Endothelial cell of umbilical vein (primary cell): ENCODE data around the gene NUCKS1. TPM values are rescaled to one million over a fixed set of nuclear protein-coding genes. Genes with fewer than 3 reads are reported as not detected.

Experiments used
- BruUV-seq: library from RNA; stranded (reverse); fragments of 400-500 nt; replicated peaks from 2 replicates; lab custom pipeline; 2021; lab: Mats Ljungman, UMichigan
- CTCF ChIA-PET: fragments of 300-600, 350-600 bp; sonication (Branson Sonifier 250); formaldehyde crosslinking; loops from one replicate; lab custom pipeline; 2021; ENCODE audit warnings: antibody characterized with exemption, inconsistent platforms; lab: Charles Lee
- POLR2A ChIA-PET: fragments of 300-600, 350-600 bp; sonication (Branson Sonifier 250); formaldehyde crosslinking; loops from one replicate; lab custom pipeline; 2021; ENCODE audit warnings: antibody characterized with exemption, inconsistent platforms; lab: Charles Lee
- DNase-seq: peaks from one replicate; pipeline ENCODE4 v3.0.0-alpha.2; 2011; ENCODE audit warnings: low read depth, low spot score
- FAIRE-seq: peaks from 2 replicates; lab custom pipeline; 2011; peaks lifted over from hg19 to GRCh38; lab: Jason Lieb, UNC
- H2AFZ ChIP-seq: 2 replicates; pipeline ENCODE4 v1.6.0; 2012; ENCODE audit warnings: low read depth, low read length, control low read depth, inconsistent platforms
- H3K27ac ChIP-seq: 2 replicates; pipeline ENCODE4 v1.5.1; 2011; ENCODE audit warnings: low read depth, mild to moderate bottlenecking, control low read depth, low read length, moderate library complexity; ENCODE audit not compliant: insufficient read depth
- H3K27me3 ChIP-seq, 2 experiments: 2 replicates each; pipeline versions ENCODE4 v1.6.0 to v1.6.1; 2011; ENCODE audit warnings: low read length in 2 of 2, mixed read lengths in 1 of 2; ENCODE audit not compliant: control insufficient read depth in 2 of 2, insufficient read depth in 2 of 2
- H3K36me3 ChIP-seq, 2 experiments: 2 replicates in 1 of 2; 3 replicates in 1 of 2; pipeline ENCODE4 v1.5.1; 2011; ENCODE audit warnings: low read length in 2 of 2, mild to moderate bottlenecking in 1 of 2, moderate library complexity in 1 of 2; ENCODE audit not compliant: control insufficient read depth in 2 of 2, insufficient read depth in 2 of 2; ENCODE audit errors: extremely low read depth in 1 of 2
- H3K4me1 ChIP-seq: 3 replicates; pipeline ENCODE4 v1.5.1; 2011; ENCODE audit warnings: mild to moderate bottlenecking, low read length; ENCODE audit not compliant: control insufficient read depth, insufficient read depth; ENCODE audit errors: extremely low read depth
- H3K4me2 ChIP-seq: 2 replicates; pipeline ENCODE4 v1.6.1; 2011; ENCODE audit warnings: low read length, control low read depth, mixed read lengths; ENCODE audit not compliant: insufficient read depth
- H3K4me3 ChIP-seq, 3 experiments: fragments of 200-600 bp in 1 of 3; sonication (generic), shearing (Covaris generic) in 1 of 3; replicated peaks in 1 of 3; 2 replicates each; pipeline ENCODE4 v1.5.1; 2011 to 2016; ENCODE audit warnings: control low read depth in 3 of 3, low read length in 3 of 3, mild to moderate bottlenecking in 2 of 3, inconsistent platforms in 1 of 3, low read depth in 1 of 3, moderate library complexity in 1 of 3; ENCODE audit not compliant: insufficient read depth in 1 of 3
- H3K79me2 ChIP-seq: 2 replicates; pipeline ENCODE4 v1.6.0; 2012; ENCODE audit warnings: low read length, inconsistent platforms; ENCODE audit not compliant: control insufficient read depth, insufficient read depth
- H3K9ac ChIP-seq: replicated peaks from 2 replicates; pipeline ENCODE3; 2011; ENCODE audit warnings: low read length, control low read depth; ENCODE audit not compliant: insufficient read depth; ENCODE audit errors: extremely low read depth
- H3K9me1 ChIP-seq: replicated peaks from 3 replicates; pipeline ENCODE4 v1.6.0; 2011; ENCODE audit warnings: mild to moderate bottlenecking, low read length; ENCODE audit not compliant: control insufficient read depth, insufficient read depth; ENCODE audit errors: extremely low read depth
- H3K9me3 ChIP-seq: replicated peaks from 2 replicates; pipeline ENCODE4 v1.5.1; 2012; ENCODE audit warnings: low read length, inconsistent platforms; ENCODE audit not compliant: control insufficient read depth, insufficient read depth
- H4K20me1 ChIP-seq: replicated peaks from 2 replicates; pipeline ENCODE3; 2011; ENCODE audit warnings: mild to moderate bottlenecking, low read length; ENCODE audit not compliant: control insufficient read depth, insufficient read depth; ENCODE audit errors: extremely low read depth
- FOS ChIP-seq: IDR thresholded peaks from 2 replicates; pipeline ENCODE4 v1.6.1; 2011; ENCODE audit warnings: mild to moderate bottlenecking, low read length, moderate library complexity, borderline replicate concordance; ENCODE audit not compliant: insufficient read depth
- JUN ChIP-seq: IDR thresholded peaks from 2 replicates; pipeline ENCODE4 v1.6.1; 2011; ENCODE audit warnings: borderline replicate concordance, low read depth; ENCODE audit not compliant: insufficient read length, insufficient read depth
- MYC ChIP-seq: IDR thresholded peaks from one replicate; pipeline ENCODE4 v1.6.1; 2011; ENCODE audit warnings: mild to moderate bottlenecking, low read depth, low read length
- POLR2AphosphoS5 ChIP-seq: IDR thresholded peaks from 2 replicates; pipeline ENCODE4 v1.6.1; 2012; ENCODE audit warnings: low read depth, mild to moderate bottlenecking, control low read depth, low read length, moderate library complexity; ENCODE audit not compliant: insufficient read depth
- dilution Hi-C: fragments of 300-500 bp; cut with MboI; formaldehyde crosslinking; loops from one replicate; pipeline ENCODE4 v1.15.0; 2019; ENCODE audit warnings: low sequenced_read_pairs; ENCODE audit not compliant: extremely low pct_ligation_motif_present
- intact Hi-C: fragments of 100-400 bp; cut with micrococcal nuclease; formaldehyde crosslinking; loops from one replicate; pipeline ENCODE4 v1.10.0; 2022
- polyA plus RNA-seq, 4 experiments: library from polyadenylated mRNA; depleted of rRNA in 3 of 4; stranded (reverse) in 3 of 4; unstranded in 1 of 4; fragments of >200 nt; gene quantifications; 2 replicates each; pipeline versions ENCODE4 v1.2.1 to v1.2.3, GENCODE V29; 2011 to 2012; ENCODE audit warnings: missing spikeins in 1 of 4
- total RNA-seq: library from RNA; stranded (reverse); gene quantifications from 2 replicates; pipeline ENCODE4 v1.2.3, GENCODE V29; 2021

Gene NUCKS1
- total and polyA plus RNA-seq, 2 donors (not counting 3 experiments of a cell fraction or from before 2014, with no cell fraction given): 53.7 to 282 TPM

- H4K20me1 ChIP-seq: no peaks in the 10 kb centered on the region
- no peak overlapping the region for H3K4me3 ChIP-seq
- DNase-seq: no peak
- no peaks in the 10 kb centered on the region for H3K27me3 ChIP-seq
- ChIA-PET POLR2A (no interaction called here), CTCF (interaction anchor here (1.7 to 12.5 kb wide), 5 partner anchors 17 to 184 kb away, joined by 5 to 403 read pairs (median 76); partner anchors contain the start of gene SLC41A1)
- H3K9me1 ChIP-seq: no peaks in the 10 kb centered on the region
- no TSS peak for BruUV-seq
- H3K9me3 ChIP-seq: no peaks in the 10 kb centered on the region
- H2AFZ ChIP-seq: no peak overlapping the region
- H3K4me2 ChIP-seq: no peak overlapping the region
- peak; percentile 18 for FAIRE-seq
- H3K9ac ChIP-seq: no peak overlapping the region
- no peak overlapping the region for H3K27ac ChIP-seq
- intact Hi-C loops: loop anchor here (5.0 kb wide), 1 partner anchor 313 kb away; no protein-coding TSS in a partner anchor
- H3K4me1 ChIP-seq: no peaks in the 10 kb centered on the region
- TF ChIP-seq MYC (no peak), POLR2AphosphoS5 (no peak)
- dilution Hi-C loops: no loop called here
- H3K36me3 ChIP-seq: peaks cover 0 to 19% of the 10 kb centered on the region in 2 experiments
- H3K79me2 ChIP-seq: no peaks in the 10 kb centered on the region
Measured at GRCh38 chr1:205794011-205794730, 44.2 kb upstream of the NUCKS1 start.

GRCh38 chr1:205792961-205793673, 43.1 kb upstream of the NUCKS1 start:
- POLR2A ChIA-PET: no interaction called here
- H3K36me3 ChIP-seq: peaks cover 0 to 15% of the 10 kb centered on the region in 2 experiments
- H3K9ac ChIP-seq: no peak overlapping the region
- no peaks in the 10 kb centered on the region for H3K9me1 ChIP-seq
- no peak overlapping the region for H2AFZ ChIP-seq
- BruUV-seq: no TSS peak
- H4K20me1 ChIP-seq: no peaks in the 10 kb centered on the region
- no peak for FAIRE-seq
- dilution Hi-C loops (no loop called here), intact Hi-C loops (loop anchor here (2.0 to 5.0 kb wide), 2 partner anchors 38 to 314 kb away; no protein-coding TSS in a partner anchor)
- H3K9me3 ChIP-seq: no peaks in the 10 kb centered on the region
- DNase-seq: no peak
- no peak overlapping the region for H3K4me2 ChIP-seq
- no peak overlapping the region for H3K27ac ChIP-seq
- no peaks in the 10 kb centered on the region for H3K79me2 ChIP-seq
- TF ChIP-seq POLR2AphosphoS5 (no peak), FOS (no peak), JUN (no peak)
- no peaks in the 10 kb centered on the region for H3K4me1 ChIP-seq
- H3K27me3 ChIP-seq: no peaks in the 10 kb centered on the region
- CTCF ChIA-PET: interaction anchor here (0.6 to 12.5 kb wide), 16 partner anchors 9 to 313 kb away, joined by 3 to 403 read pairs (median 8); partner anchors contain the start of genes RAB29 and SLC41A1
- no peak overlapping the region for H3K4me3 ChIP-seq
